ENCODE results near the gene PADI4.

Gene PADI4, protein sequence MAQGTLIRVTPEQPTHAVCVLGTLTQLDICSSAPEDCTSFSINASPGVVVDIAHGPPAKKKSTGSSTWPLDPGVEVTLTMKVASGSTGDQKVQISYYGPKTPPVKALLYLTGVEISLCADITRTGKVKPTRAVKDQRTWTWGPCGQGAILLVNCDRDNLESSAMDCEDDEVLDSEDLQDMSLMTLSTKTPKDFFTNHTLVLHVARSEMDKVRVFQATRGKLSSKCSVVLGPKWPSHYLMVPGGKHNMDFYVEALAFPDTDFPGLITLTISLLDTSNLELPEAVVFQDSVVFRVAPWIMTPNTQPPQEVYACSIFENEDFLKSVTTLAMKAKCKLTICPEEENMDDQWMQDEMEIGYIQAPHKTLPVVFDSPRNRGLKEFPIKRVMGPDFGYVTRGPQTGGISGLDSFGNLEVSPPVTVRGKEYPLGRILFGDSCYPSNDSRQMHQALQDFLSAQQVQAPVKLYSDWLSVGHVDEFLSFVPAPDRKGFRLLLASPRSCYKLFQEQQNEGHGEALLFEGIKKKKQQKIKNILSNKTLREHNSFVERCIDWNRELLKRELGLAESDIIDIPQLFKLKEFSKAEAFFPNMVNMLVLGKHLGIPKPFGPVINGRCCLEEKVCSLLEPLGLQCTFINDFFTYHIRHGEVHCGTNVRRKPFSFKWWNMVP

DNA sequence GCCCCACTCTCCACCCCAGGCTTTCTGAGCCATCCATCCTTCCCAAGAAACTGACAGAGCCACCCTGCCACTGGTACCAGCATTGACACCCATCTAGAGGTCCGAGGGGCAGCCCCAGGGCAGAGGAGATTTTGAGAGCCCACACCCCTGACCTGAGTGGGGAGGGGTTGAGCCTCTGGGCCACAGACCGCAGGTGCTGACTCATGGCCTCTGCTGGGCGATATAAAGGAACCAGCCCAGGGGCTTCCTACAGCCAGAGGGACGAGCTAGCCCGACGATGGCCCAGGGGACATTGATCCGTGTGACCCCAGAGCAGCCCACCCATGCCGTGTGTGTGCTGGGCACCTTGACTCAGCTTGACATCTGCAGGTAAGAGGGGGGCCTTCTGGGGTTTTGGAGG lies at the start of gene PADI4:
Gene PADI4, plus strand, starts transcription at position 252 of the 400 bp plus-strand sequence. Its CDS starts 26 bp downstream, at position 278.
- DNase-seq = peak in 1 of 2 donors; percentile 17

- DNase-seq = no peak
Observed at GRCh38 chr1:17258758-17259130, 49.3 kb upstream of the PADI4 start.

- no peak for DNase-seq
Observed at GRCh38 chr1:17259233-17259873, 48.6 kb upstream of the PADI4 start.

DNA sequence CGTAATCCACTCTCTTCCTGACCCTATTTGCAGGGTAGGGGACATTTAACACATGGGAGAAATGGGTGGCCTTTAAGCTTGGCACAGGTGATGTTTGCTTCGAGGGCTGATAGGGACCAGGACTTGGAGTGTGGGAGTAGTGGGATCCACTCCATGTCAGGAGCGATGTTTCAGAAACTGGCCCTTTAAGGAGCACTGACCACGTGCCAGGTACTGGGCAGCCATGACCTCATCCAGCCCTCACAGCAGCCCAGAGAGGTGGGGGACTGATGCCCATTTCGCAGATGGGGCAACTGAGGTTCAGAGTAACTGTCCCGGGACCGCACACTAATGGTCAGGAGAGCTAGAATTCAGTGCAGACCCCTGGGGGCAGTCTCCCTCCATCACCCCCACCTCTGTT lies 47.7 kb upstream of the PADI4 start:
- no peak for DNase-seq

DNA sequence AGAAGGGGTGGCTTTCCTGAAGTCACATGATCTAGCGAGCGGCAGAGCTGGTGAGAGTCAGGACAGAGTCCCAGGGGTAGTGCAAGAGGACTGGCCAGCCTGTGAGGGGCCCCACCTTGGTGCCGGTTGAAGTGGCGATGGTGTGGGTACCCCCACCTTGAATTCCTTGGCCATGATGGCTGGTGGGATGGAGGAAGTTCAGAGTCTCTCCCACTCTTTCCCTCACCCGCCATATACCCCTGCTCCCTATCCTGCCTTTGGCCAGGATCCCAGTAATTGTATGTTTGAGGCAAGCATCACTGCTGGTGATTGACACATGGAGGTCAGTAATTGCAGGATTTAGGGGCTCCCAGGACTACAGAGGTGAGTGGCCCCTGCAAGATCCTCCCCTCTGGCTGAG lies 47.3 kb upstream of the PADI4 start:
- DNase-seq = no peak

DNA sequence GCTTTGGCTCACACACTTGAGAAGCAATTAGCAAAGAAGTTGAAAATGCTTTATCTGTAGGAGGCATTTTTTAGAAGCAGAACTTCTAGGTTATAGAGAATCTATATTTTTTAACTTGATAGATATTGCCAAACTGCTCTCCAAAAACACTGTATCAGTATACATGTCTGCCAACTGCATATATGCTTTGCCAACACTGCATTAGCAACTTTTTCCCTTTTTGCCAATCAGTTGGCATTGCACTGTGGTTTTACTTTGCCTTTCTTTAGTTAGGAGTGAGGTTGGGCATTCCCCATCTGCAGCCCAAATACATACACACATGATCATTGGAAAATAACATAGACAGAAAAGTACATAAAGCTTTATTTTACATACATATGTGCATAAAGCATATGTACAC lies 44.1 kb upstream of the PADI4 start:
- peak in 1 of 2 donors; percentile 23 for DNase-seq

DNA sequence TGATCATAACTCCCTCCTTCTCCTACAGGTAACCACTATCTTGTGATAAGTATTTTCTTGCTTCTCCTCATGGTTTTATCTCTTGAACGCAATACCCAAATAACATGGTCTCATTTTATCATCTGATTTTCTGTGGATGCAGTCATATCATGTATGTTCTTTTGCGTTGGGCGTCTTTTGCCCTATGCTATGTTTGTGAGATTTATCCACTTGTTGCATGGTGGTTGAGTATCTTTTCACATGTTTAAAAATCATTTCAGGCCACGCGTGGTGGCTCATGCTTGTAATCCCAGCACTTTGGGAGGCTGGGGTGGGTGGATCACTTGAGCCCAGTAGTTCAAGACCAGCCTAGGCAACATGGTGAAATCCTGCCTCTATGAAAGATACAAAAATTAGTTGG lies 43.5 kb upstream of the PADI4 start:
- DNase-seq = no peak

GRCh38 chr1:17265162-17265561 lies 42.8 kb upstream of the PADI4 start:
- DNase-seq = no peak

DNA sequence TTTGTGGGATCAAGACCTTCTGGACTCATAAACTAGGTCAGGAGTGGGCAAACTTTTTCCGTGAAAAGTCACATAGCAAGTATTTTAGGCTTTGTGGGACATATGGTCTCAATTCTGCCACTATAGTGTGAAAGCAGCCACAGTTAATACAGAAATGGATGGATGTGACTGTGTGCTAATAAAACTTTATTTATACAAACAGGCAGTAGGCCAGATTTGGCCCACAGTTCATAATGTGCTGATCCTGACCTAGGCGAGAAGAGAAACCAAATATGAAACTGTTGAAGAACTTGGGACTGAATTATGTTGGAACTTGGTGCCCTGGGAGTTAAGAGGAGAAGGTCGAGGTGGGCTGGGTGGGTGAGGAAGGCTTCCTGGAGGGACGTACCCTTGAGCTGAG lies 42.0 kb upstream of the PADI4 start:
- DNase-seq = no peak

GRCh38 chr1:17270891-17271765 lies 36.9 kb upstream of the PADI4 start:
- no peak for DNase-seq

- no peak for DNase-seq
Observed at GRCh38 chr1:17272066-17272465, 35.9 kb upstream of the PADI4 start.

- DNase-seq = peak in 1 of 2 donors; percentile 12
Observed at GRCh38 chr1:17272646-17273045, 35.4 kb upstream of the PADI4 start.

GRCh38 chr1:17273096-17273495 lies 34.9 kb upstream of the PADI4 start:
- no peak for DNase-seq

DNA sequence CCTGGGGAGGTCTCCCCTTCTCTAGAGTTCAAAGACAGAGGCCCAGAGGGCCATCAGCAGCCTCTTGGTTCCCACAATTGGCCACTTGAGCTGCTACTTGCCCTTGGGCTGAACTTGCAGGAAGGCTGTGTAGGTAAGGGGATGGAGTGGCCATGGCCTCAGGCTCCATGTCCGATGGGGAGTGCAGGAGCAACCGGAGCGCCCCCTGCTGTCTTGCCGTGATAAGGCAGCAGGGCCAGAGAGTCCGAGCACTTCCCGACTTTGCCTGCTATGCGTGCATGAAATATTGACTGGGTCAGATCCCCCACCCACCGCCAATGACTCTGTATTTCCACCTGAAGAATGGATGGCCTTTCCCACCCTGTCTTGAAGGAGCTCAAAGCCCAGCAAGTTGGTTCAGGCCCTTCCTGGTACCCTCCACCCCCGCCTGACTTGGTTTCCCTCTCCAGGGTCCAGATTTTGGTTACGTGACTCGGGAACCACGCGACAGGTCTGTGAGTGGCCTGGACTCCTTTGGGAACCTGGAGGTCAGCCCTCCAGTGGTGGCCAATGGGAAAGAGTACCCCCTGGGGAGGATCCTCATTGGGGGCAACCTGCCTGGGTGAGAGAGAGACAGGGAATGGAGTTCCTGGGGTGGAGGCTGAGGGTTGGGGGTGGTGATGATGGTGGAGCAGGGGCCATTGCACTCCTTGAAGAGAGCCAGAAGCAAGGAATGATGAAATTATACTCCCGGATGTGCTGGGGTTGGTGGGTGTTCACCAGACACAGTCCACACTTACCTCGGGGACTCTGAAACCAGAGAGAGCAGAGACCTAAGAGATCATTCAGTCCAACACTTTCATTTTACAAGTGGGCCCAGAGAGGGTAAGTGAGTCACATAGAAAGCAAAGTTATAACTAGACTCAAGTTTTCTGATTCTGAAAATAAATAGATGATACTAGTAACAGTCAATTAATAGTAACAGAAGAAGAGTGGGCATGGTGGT lies 33.5 kb upstream of the PADI4 start:
- peak; percentile 13 to 60 for DNase-seq

DNA sequence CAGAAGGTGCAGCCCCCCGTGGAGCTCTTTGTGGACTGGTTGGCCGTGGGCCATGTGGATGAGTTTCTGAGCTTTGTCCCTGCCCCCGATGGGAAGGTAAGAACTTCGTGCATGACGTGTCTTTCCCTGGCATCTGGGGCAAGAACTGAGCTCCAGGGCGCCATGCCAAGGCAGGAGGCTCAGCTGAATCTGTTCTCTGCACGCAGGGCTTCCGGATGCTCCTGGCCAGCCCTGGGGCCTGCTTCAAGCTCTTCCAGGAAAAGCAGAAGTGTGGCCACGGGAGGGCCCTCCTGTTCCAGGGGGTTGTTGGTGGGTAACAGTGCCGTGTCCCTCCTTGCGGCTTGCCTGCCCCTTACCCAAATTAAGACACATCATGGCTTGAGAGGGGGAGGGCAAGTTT lies 31.4 kb upstream of the PADI4 start:
- DNase-seq = peak; percentile 11 to 12

- DNase-seq = no peak
Observed at GRCh38 chr1:17277511-17278159, 30.4 kb upstream of the PADI4 start.

DNA sequence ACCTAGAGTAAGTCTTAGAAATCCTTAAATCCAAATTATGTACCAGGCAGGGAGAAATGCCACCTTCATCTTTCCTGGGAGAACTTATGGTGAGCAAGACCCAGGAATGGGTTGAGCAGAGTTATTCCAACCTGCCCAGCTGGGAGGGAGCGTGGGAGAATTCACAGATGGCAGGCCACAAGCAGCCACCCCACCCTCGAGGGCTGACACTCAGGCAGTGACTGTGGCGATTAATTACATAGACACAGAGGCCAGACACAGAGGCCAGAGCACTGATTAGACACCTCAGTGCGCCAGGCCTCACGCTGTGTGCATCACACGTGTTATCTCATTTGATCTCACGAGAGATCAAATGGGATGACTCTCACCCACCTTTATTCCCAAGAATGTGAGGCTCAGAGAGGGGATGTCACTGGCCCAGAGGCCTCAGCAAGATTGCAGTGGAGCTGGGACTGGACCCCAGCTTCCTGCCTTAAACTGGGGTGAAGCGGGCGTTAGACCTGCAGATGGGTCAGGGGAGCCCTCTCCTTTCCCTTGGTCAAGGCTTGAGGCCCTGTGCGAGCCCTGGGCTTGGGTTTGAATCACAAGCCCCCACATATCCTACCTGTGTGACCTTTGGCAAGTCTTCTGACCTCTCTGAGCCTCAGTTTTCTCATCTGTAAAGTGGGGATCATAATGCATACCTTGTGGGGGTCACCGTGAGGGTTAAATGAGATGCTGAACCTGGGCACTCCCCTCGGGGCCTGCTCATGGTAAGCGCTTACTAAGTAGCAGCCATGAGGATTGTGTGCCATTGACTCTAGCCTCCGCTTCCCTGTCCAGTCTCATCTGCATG lies 28.8 kb upstream of the PADI4 start:
- DNase-seq = no peak

- no peak for DNase-seq
Observed at GRCh38 chr1:17280436-17280835, 27.6 kb upstream of the PADI4 start.

- no peak for DNase-seq
Observed at GRCh38 chr1:17280894-17281293, 27.1 kb upstream of the PADI4 start.

GRCh38 chr1:17281775-17282181 lies 26.2 kb upstream of the PADI4 start:
- DNase-seq = peak; percentile 55 to 69

Data from inflammatory macrophage treated with lipopolysaccharide for 1 hour (primary cell).